MM.1S (cell line): ENCODE results near the gene CBR3.

Experiments used
- DNase-seq: peaks from one replicate; pipeline ENCODE4 v3.0.0-alpha.2; 2015
- H2AFZ ChIP-seq: fragments of 300-600 bp; sonication (generic); 2 replicates; pipeline ENCODE4 v1.6.0; 2016; ENCODE audit warnings: antibody characterized with exemption, low read length
- H3F3A ChIP-seq: fragments of 300-600 bp; sonication (generic); 2 replicates; pipeline ENCODE4 v1.6.1; 2016; ENCODE audit warnings: mild to moderate bottlenecking, antibody characterized with exemption, low read length, moderate library complexity, mixed read lengths; ENCODE audit not compliant: insufficient read depth
- H3K27ac ChIP-seq: fragments of 300-600 bp; sonication (generic); 2 replicates; pipeline ENCODE4 v1.5.1; 2016; ENCODE audit warnings: mild to moderate bottlenecking, low read length
- H3K27me3 ChIP-seq: fragments of 300-600 bp; sonication (generic); replicated peaks from 2 replicates; pipeline ENCODE4 v1.6.0; 2016; ENCODE audit warnings: low read length; ENCODE audit not compliant: insufficient read depth
- H3K36me3 ChIP-seq: fragments of 300-600 bp; sonication (generic); replicated peaks from 2 replicates; pipeline ENCODE4 v1.6.1; 2016; ENCODE audit warnings: mild to moderate bottlenecking, low read length, mixed read lengths; ENCODE audit not compliant: insufficient read depth
- H3K4me1 ChIP-seq: fragments of 300-600 bp; sonication (generic); 2 replicates; pipeline ENCODE4 v1.6.1; 2016; ENCODE audit warnings: low read length, mixed read lengths
- H3K4me2 ChIP-seq: fragments of 300-600 bp; sonication (generic); 2 replicates; pipeline ENCODE4 v1.6.0; 2016; ENCODE audit warnings: low read depth, low read length
- H3K4me3 ChIP-seq: fragments of 300-600 bp; sonication (generic); 2 replicates; pipeline ENCODE4 v1.5.1; 2016; ENCODE audit warnings: low read length, mixed read lengths
- H3K79me2 ChIP-seq: fragments of 300-600 bp; sonication (generic); 2 replicates; pipeline ENCODE4 v1.6.1; 2016; ENCODE audit warnings: mixed run types, low read length, mixed read lengths
- H3K9ac ChIP-seq: fragments of 300-600 bp; sonication (generic); 2 replicates; pipeline ENCODE4 v1.6.1; 2016; ENCODE audit warnings: low read length, mixed read lengths
- H3K9me2 ChIP-seq: fragments of 300-600 bp; sonication (generic); replicated peaks from 2 replicates; pipeline ENCODE4 v1.6.1; 2016; ENCODE audit warnings: mild to moderate bottlenecking, low read length, mixed read lengths; ENCODE audit not compliant: insufficient read depth
- H3K9me3 ChIP-seq: fragments of 300-600 bp; sonication (generic); replicated peaks from 2 replicates; pipeline ENCODE4 v1.6.1; 2016; ENCODE audit warnings: mild to moderate bottlenecking, low read length, mixed read lengths; ENCODE audit not compliant: insufficient read depth
- H4K20me1 ChIP-seq: fragments of 300-600 bp; sonication (generic); 2 replicates; pipeline ENCODE4 v1.6.1; 2016; ENCODE audit warnings: mild to moderate bottlenecking, low read length, moderate library complexity, mixed read lengths; ENCODE audit not compliant: insufficient read depth
- EZH2 ChIP-seq: fragments of 300-600 bp; sonication (generic); optimal IDR thresholded peaks from 2 replicates; pipeline ENCODE3; 2017; ENCODE audit warnings: low read depth, mild to moderate bottlenecking, antibody characterized with exemption, low read length, mixed read lengths
- EZH2phosphoT487 ChIP-seq: fragments of 300-600 bp; sonication (generic); IDR thresholded peaks from 2 replicates; pipeline ENCODE4 v1.6.1; 2018; ENCODE audit warnings: antibody characterized with exemption, low read length
- TF ChIP-seq, protein P1 (sequence below): fragments of 300-600 bp; sonication (generic); IDR thresholded peaks from 2 replicates; pipeline ENCODE4 v1.5.1; 2016; ENCODE audit warnings: antibody characterized with exemption, low read length, mixed read lengths

Gene CBR3

DNA sequence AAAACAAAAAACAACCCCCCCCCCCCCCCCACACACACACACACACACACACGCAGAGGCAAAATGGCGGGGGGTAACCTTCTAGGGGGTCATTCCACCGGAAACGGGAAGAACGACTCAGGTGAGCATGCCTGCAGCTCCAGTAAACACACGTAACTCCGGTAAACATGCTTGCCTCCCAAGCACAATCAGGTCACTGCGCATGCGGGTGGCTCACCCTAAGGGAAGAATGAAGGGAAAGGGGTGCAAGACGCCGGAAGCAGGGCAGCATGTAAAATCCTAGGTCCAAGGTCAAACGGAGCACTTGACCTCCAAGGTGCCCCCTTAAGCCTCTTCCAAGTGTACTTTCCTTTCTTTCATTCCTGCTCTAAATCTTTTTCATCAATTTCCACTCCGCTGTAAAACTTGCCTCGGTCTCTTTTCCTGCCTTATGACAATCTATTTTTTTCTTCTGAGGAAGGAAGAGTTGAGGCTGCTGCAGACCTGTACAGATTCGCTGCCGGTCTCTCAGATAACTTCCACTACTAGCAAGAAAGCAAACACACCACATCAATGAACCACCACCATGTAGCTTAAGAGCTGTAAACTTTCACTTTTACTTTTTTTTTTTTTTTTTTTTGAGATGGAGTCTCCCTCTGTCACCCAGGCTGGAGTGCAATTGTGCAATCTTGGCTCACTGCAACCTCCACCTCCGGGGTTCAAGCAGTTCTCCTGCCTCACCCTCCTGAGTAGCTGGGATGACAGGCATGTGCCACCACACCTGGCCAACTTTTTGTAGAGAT lies 21.0 kb upstream of the CBR3 start:
- Histone ChIP-seq H3K27ac (no peak overlapping the region), H3K9me3 (no peaks in the 10 kb centered on the region), H3K4me3 (no peak overlapping the region), H3K4me2 (no peak overlapping the region), H4K20me1 (no peaks in the 10 kb centered on the region), H3K9ac (no peak overlapping the region), H3K9me2 (no peaks in the 10 kb centered on the region), H3F3A (peaks cover 10% of the 10 kb centered on the region), H2AFZ (no peak overlapping the region), H3K79me2 (no peaks in the 10 kb centered on the region), H3K36me3 (no peaks in the 10 kb centered on the region), H3K4me1 (peaks cover 10% of the 10 kb centered on the region), H3K27me3 (no peaks in the 10 kb centered on the region)
- no peak for TF ChIP-seq EZH2phosphoT487
- TF ChIP-seq, protein P1, sequence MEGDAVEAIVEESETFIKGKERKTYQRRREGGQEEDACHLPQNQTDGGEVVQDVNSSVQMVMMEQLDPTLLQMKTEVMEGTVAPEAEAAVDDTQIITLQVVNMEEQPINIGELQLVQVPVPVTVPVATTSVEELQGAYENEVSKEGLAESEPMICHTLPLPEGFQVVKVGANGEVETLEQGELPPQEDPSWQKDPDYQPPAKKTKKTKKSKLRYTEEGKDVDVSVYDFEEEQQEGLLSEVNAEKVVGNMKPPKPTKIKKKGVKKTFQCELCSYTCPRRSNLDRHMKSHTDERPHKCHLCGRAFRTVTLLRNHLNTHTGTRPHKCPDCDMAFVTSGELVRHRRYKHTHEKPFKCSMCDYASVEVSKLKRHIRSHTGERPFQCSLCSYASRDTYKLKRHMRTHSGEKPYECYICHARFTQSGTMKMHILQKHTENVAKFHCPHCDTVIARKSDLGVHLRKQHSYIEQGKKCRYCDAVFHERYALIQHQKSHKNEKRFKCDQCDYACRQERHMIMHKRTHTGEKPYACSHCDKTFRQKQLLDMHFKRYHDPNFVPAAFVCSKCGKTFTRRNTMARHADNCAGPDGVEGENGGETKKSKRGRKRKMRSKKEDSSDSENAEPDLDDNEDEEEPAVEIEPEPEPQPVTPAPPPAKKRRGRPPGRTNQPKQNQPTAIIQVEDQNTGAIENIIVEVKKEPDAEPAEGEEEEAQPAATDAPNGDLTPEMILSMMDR, result no peak
- TF ChIP-seq EZH2, result no peak
- DNase-seq, result peak; percentile 70

GRCh38 chr21:36115138-36115730 lies 19.6 kb upstream of the CBR3 start:
- H3K9me3 ChIP-seq, result no peaks in the 10 kb centered on the region
- no peak overlapping the region for H3K27ac ChIP-seq
- H3K79me2 ChIP-seq, result no peaks in the 10 kb centered on the region
- TF ChIP-seq, protein P1, result no peak
- TF ChIP-seq EZH2 (no peak), EZH2phosphoT487 (no peak)
- no peak for DNase-seq
- H3F3A ChIP-seq, result peaks cover 10% of the 10 kb centered on the region
- H3K27me3 ChIP-seq, result no peaks in the 10 kb centered on the region
- no peak overlapping the region for H2AFZ ChIP-seq
- H3K4me3 ChIP-seq, result no peak overlapping the region
- no peak overlapping the region for H3K4me2 ChIP-seq
- H3K4me1 ChIP-seq, result peaks cover 10% of the 10 kb centered on the region
- no peak overlapping the region for H3K9ac ChIP-seq
- H3K36me3 ChIP-seq, result no peaks in the 10 kb centered on the region
- H4K20me1 ChIP-seq, result no peaks in the 10 kb centered on the region
- no peaks in the 10 kb centered on the region for H3K9me2 ChIP-seq

DNA sequence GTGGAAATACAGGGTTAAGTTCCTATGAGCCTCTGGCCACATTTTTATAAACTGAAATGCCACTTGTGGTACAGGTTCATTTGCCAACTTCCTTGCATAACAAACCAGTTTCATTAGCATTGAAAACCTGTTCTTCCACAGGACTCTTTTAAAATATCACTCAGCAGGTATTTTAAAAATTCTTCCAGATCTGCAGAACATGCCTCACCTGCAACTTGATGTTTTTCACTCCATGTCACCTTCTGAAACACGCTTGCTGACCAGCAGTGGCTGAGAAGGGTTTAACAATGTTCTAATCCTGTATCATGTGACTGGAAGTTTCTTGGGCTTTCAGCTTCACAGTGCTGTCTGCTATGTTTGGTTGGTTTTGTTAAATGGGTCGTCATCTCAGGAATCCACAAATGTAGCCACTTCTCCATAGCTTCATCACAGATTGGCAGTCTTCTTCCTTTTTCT lies 17.6 kb upstream of the CBR3 start:
- DNase-seq, result peak; percentile 38
- Histone ChIP-seq H3K36me3 (no peaks in the 10 kb centered on the region), H4K20me1 (no peaks in the 10 kb centered on the region), H3K9me2 (no peaks in the 10 kb centered on the region), H3K9me3 (no peaks in the 10 kb centered on the region), H3K4me2 (no peak overlapping the region), H3K27me3 (no peaks in the 10 kb centered on the region), H3K9ac (no peak overlapping the region), H3K4me1 (peaks cover 10% of the 10 kb centered on the region), H3F3A (peaks cover 10% of the 10 kb centered on the region), H2AFZ (peak overlapping the region; percentile 17; the same call in 1 of the 2 replicates), H3K27ac (peak overlapping the region; percentile 5; the same call in 1 of the 2 replicates), H3K4me3 (no peak overlapping the region), H3K79me2 (no peaks in the 10 kb centered on the region)
- TF ChIP-seq EZH2phosphoT487 (no peak), EZH2 (no peak)
- TF ChIP-seq, protein P1, result no peak
